Osteoblast (primary cell): ENCODE results near the gene DDX24. TPM values are rescaled to one million over a fixed set of nuclear protein-coding genes. Genes with fewer than 3 reads are reported as not detected.

ENCODE experiments used
- DNase-seq: peaks from one replicate; pipeline ENCODE4 v3.0.0; 2011; ENCODE audit warnings: low spot score, mixed read lengths; ENCODE audit not compliant: insufficient read length; ENCODE audit errors: missing footprints
- H2AFZ ChIP-seq: 2 replicates; pipeline ENCODE4 v1.6.0; 2011; ENCODE audit warnings: mild to moderate bottlenecking, low read length
- H3K27ac ChIP-seq: 2 replicates; pipeline ENCODE4 v1.5.1; 2011; ENCODE audit warnings: mild to moderate bottlenecking, low read depth, low read length, moderate library complexity
- H3K27me3 ChIP-seq: 2 replicates; pipeline ENCODE4 v1.6.0; 2012; ENCODE audit warnings: mild to moderate bottlenecking, control low read depth, inconsistent platforms, low read length, moderate library complexity; ENCODE audit not compliant: insufficient read depth
- H3K36me3 ChIP-seq: 2 replicates; pipeline ENCODE4 v1.5.1; 2011; ENCODE audit warnings: mild to moderate bottlenecking, low read length, control low read depth, moderate library complexity; ENCODE audit not compliant: insufficient read depth
- H3K4me1 ChIP-seq: 2 replicates; pipeline ENCODE4 v1.5.1; 2011; ENCODE audit warnings: mild to moderate bottlenecking, low read length, control low read depth, moderate library complexity; ENCODE audit not compliant: insufficient read depth
- H3K4me2 ChIP-seq: 2 replicates; pipeline ENCODE4 v1.6.0; 2011; ENCODE audit warnings: mild to moderate bottlenecking, low read length; ENCODE audit not compliant: insufficient read depth
- H3K4me3 ChIP-seq: fragments of 200-600 bp; sonication (generic); 3 replicates; pipeline ENCODE4 v1.5.1; 2012; ENCODE audit warnings: mild to moderate bottlenecking, low read length, inconsistent platforms; ENCODE audit not compliant: insufficient read depth
- H3K79me2 ChIP-seq: 2 replicates; pipeline ENCODE4 v1.6.0; 2012; ENCODE audit warnings: mild to moderate bottlenecking, low read length, control low read depth, inconsistent platforms; ENCODE audit not compliant: insufficient read depth
- H3K9me3 ChIP-seq: 2 replicates; pipeline ENCODE4 v1.5.1; 2011; ENCODE audit warnings: low read depth, low read length, control low read depth
- H4K20me1 ChIP-seq: 2 replicates; pipeline ENCODE4 v1.6.0; 2012; ENCODE audit warnings: mild to moderate bottlenecking, low read length, control low read depth; ENCODE audit not compliant: insufficient read depth
- total RNA-seq: library from RNA; depleted of rRNA; stranded (reverse); fragments of >200 nt; gene quantifications from 2 replicates; pipeline ENCODE4 v1.2.3, GENCODE V29; 2012
- TF ChIP-seq, protein P1 (sequence below): IDR thresholded peaks from 2 replicates; pipeline ENCODE4 v1.5.1; 2011; ENCODE audit warnings: mild to moderate bottlenecking, low read depth, low read length, moderate library complexity; ENCODE audit errors: extremely low read depth

The DDX24 gene
- total RNA-seq, 1 donor, result 134 TPM

DNA sequence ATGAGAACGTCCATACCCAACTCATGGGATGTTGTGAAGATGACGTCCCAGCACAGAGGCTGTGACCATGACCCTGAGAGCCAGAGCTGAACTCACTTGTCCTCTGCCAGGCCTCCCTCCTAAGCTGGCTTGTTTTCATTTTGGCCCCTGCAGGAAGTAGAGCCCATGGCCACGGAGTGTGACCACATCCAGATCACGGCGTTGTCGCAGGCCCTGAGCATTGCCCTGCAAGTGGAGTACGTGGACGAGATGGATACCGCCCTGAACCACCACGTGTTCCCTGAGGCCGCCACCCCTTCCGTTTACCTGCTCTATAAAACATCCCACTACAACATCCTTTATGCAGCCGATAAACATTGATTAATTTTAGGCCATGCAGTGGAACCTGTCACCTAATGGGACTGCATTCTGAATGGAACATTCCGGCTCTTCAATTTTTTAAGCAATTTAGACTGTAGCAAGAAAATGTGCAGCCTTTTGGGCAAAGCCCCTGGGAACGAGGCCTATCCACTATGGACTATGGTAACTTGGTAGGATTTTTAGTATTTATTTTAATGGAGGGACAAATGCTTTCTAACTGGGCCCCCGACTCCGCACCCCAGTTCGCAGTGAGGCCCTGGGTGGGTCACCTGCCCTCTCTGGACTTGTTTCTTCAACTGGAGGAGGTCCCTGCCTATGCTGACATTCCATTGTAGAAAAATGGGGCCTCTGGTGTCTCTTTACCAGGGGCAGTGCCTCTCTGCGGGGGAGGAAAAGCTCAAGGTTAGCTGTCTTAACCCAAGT is 35.2 kb downstream of the DDX24 start:
- Histone ChIP-seq H3K9me3 (no peaks in the 10 kb centered on the region), H3K4me3 (no peak overlapping the region), H3K4me2 (no peak overlapping the region), H3K36me3 (peaks cover 50% of the 10 kb centered on the region), H3K27me3 (no peaks in the 10 kb centered on the region), H2AFZ (no peak overlapping the region), H3K27ac (no peak overlapping the region), H3K79me2 (no peaks in the 10 kb centered on the region), H3K4me1 (peaks cover 23% of the 10 kb centered on the region), H4K20me1 (peaks cover 24% of the 10 kb centered on the region)
- TF ChIP-seq, protein P1, sequence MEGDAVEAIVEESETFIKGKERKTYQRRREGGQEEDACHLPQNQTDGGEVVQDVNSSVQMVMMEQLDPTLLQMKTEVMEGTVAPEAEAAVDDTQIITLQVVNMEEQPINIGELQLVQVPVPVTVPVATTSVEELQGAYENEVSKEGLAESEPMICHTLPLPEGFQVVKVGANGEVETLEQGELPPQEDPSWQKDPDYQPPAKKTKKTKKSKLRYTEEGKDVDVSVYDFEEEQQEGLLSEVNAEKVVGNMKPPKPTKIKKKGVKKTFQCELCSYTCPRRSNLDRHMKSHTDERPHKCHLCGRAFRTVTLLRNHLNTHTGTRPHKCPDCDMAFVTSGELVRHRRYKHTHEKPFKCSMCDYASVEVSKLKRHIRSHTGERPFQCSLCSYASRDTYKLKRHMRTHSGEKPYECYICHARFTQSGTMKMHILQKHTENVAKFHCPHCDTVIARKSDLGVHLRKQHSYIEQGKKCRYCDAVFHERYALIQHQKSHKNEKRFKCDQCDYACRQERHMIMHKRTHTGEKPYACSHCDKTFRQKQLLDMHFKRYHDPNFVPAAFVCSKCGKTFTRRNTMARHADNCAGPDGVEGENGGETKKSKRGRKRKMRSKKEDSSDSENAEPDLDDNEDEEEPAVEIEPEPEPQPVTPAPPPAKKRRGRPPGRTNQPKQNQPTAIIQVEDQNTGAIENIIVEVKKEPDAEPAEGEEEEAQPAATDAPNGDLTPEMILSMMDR, result no peak
- no peak for DNase-seq

DNA sequence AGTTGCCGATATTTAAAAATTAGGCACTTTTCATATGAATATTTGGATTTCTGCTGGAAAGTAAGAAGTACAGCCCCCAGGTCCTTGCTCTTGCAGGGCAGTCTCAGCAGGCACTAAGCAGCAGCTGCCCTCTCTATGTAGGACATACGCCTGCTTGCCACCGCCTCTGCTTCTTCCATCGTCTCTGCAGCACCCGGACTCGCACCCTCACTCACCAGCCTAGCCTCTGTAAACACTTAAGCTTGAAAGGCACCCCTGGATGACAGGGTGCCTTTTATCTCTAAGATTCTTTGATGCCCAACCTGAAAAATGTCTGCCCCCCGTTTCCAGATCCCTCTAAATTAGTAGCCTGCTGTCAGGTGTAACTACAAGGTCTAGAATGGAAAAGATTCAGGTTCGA is 35.9 kb downstream of the DDX24 start:
- Histone ChIP-seq H2AFZ (no peak overlapping the region), H3K79me2 (no peaks in the 10 kb centered on the region), H3K27me3 (no peaks in the 10 kb centered on the region), H3K4me2 (no peak overlapping the region), H3K27ac (no peak overlapping the region), H3K4me3 (no peak overlapping the region), H4K20me1 (peaks cover 24% of the 10 kb centered on the region), H3K4me1 (peaks cover 23% of the 10 kb centered on the region), H3K36me3 (peaks cover 44% of the 10 kb centered on the region), H3K9me3 (no peaks in the 10 kb centered on the region)
- TF ChIP-seq, protein P1, result no peak
- DNase-seq, result no peak

GRCh38 chr14:94044476-94045091 is 36.4 kb downstream of the DDX24 start:
- no peaks in the 10 kb centered on the region for H3K9me3 ChIP-seq
- H3K36me3 ChIP-seq, result peaks cover 39% of the 10 kb centered on the region
- peaks cover 23% of the 10 kb centered on the region for H3K4me1 ChIP-seq
- no peak overlapping the region for H3K27ac ChIP-seq
- H3K4me2 ChIP-seq, result no peak overlapping the region
- TF ChIP-seq, protein P1, result no peak
- no peaks in the 10 kb centered on the region for H3K79me2 ChIP-seq
- H4K20me1 ChIP-seq, result peaks cover 24% of the 10 kb centered on the region
- DNase-seq, result no peak
- H2AFZ ChIP-seq, result no peak overlapping the region
- no peak overlapping the region for H3K4me3 ChIP-seq
- no peaks in the 10 kb centered on the region for H3K27me3 ChIP-seq

GRCh38 chr14:94043756-94044475 is 37.1 kb downstream of the DDX24 start:
- Histone ChIP-seq H3K4me1 (peaks cover 23% of the 10 kb centered on the region), H3K27me3 (no peaks in the 10 kb centered on the region), H3K79me2 (no peaks in the 10 kb centered on the region), H3K4me3 (no peak overlapping the region), H2AFZ (no peak overlapping the region), H4K20me1 (peaks cover 19% of the 10 kb centered on the region), H3K9me3 (no peaks in the 10 kb centered on the region), H3K27ac (no peak overlapping the region), H3K36me3 (peaks cover 33% of the 10 kb centered on the region), H3K4me2 (no peak overlapping the region)
- no peak for DNase-seq
- TF ChIP-seq, protein P1, result no peak
